ENCODE results near the gene ALDH2.
A peak's percentile ranks its signal among the peaks of the same experiment; 100 is the strongest.

GRCh38 chr12:111775205-111776193, 8.8 kb downstream of the ALDH2 start:
- TF ChIP-seq CTCF (IDR thresholded peaks at IDR 0.05) (peak in 1 of 4 experiments; percentile 15), POLR2A (IDR thresholded peaks at IDR 0.05) (peak; percentile 44 to 65)

Data from uterus (tissue), 2 donors.